Smooth muscle cell (in vitro differentiated cells): ENCODE data around the gene CPE. TPM values are rescaled to one million over a fixed set of nuclear protein-coding genes. Genes with fewer than 3 reads are reported as not detected.
"Not testable (repeated sequence)": the region's sequence is repeated elsewhere in the genome, so short reads cannot be mapped to it uniquely, and the experiment has no call there.

Experiments
- DNase-seq: peaks from one replicate; lab custom pipeline; 2025; ENCODE audit not compliant: unreplicated experiment; lab: John Stamatoyannopoulos, UW
- H2AFZ ChIP-seq: fragments of 200-600 bp; sonication (generic); 2 replicates; pipeline ENCODE4 v1.6.0; 2016; ENCODE audit warnings: antibody characterized with exemption, low read depth, mild to moderate bottlenecking
- H3F3A ChIP-seq: fragments of 200-600 bp; sonication (generic); 2 replicates; pipeline ENCODE4 v1.6.0; 2017; ENCODE audit warnings: antibody characterized with exemption, low read depth
- H3K27ac ChIP-seq: fragments of 200-600 bp; sonication (generic); 2 replicates; pipeline ENCODE4 v1.5.1; 2016; ENCODE audit warnings: low read depth, mild to moderate bottlenecking
- H3K27me3 ChIP-seq: fragments of 200-600 bp; sonication (generic); 2 replicates; pipeline ENCODE4 v1.6.1; 2016; ENCODE audit warnings: low read depth, mild to moderate bottlenecking
- H3K36me3 ChIP-seq: fragments of 200-600 bp; sonication (generic); 2 replicates; pipeline ENCODE4 v1.5.1; 2016; ENCODE audit warnings: low read depth
- H3K4me1 ChIP-seq: fragments of 200-600 bp; sonication (generic); 2 replicates; pipeline ENCODE4 v1.5.1; 2016; ENCODE audit warnings: low read depth
- H3K4me2 ChIP-seq: fragments of 200-600 bp; sonication (generic); 2 replicates; pipeline ENCODE4 v1.6.0; 2016; ENCODE audit warnings: mild to moderate bottlenecking
- H3K4me3 ChIP-seq: fragments of 200-600 bp; sonication (generic); 2 replicates; pipeline ENCODE4 v1.5.1; 2016; ENCODE audit warnings: mild to moderate bottlenecking
- H3K79me2 ChIP-seq: fragments of 200-600 bp; sonication (generic); 2 replicates; pipeline ENCODE4 v1.6.0; 2016; ENCODE audit warnings: low read depth, mild to moderate bottlenecking
- H3K9ac ChIP-seq: fragments of 200-600 bp; sonication (generic); 2 replicates; pipeline ENCODE4 v1.6.0; 2016; ENCODE audit warnings: low read depth
- H3K9me3 ChIP-seq: fragments of 200-600 bp; sonication (generic); replicated peaks from 2 replicates; pipeline ENCODE4 v1.5.1; 2016; ENCODE audit warnings: low read depth
- H4K20me1 ChIP-seq: fragments of 200-600 bp; sonication (generic); 2 replicates; pipeline ENCODE4 v1.6.0; 2016; ENCODE audit warnings: low read depth
- WGBS: methylation state at CpG from one replicate; pipeline ENCODE4 v1.1.7; 2016; ENCODE audit warnings: low lambda C conversion rate; 5-methylcytosine and 5-hydroxymethylcytosine counted together
- polyA plus RNA-seq: library from polyadenylated mRNA; unstranded; fragments of >200 nt; fragmentation: Nextera tagmentation; extraction: Ambion mirVana; gene quantifications from 2 replicates; pipeline ENCODE4 v1.2.1, GENCODE V29; 2016
- total RNA-seq: library from RNA; depleted of rRNA; stranded (reverse); fragments of >200 nt; gene quantifications from 2 replicates; pipeline ENCODE4 v1.2.3, GENCODE V29; 2014
- TF ChIP-seq, protein P1 (sequence below): fragments of 200-600 bp; sonication (generic); IDR thresholded peaks from 2 replicates; pipeline ENCODE4 v1.5.1; 2017; ENCODE audit warnings: borderline replicate concordance, mild to moderate bottlenecking, antibody characterized with exemption; ENCODE audit not compliant: insufficient read depth, poor library complexity, severe bottlenecking

Gene CPE
- total and polyA plus RNA-seq, 2 experiments from 2014 or later: 45.9 to 47.6 TPM

GRCh38 chr4:165449333-165449732 is 70.5 kb downstream of the CPE start:
- 91% methylated on average over 6 of the region's 6 CpGs for WGBS
- no peaks in the 10 kb centered on the region for H3K79me2 ChIP-seq
- no peaks in the 10 kb centered on the region for H3K9me3 ChIP-seq
- H3K36me3 ChIP-seq: no peaks in the 10 kb centered on the region
- no peaks in the 10 kb centered on the region for H3F3A ChIP-seq
- no peaks in the 10 kb centered on the region for H4K20me1 ChIP-seq
- H2AFZ ChIP-seq: no peak overlapping the region
- no peak overlapping the region for H3K27ac ChIP-seq
- no peak overlapping the region for H3K4me2 ChIP-seq
- TF ChIP-seq, protein P1, sequence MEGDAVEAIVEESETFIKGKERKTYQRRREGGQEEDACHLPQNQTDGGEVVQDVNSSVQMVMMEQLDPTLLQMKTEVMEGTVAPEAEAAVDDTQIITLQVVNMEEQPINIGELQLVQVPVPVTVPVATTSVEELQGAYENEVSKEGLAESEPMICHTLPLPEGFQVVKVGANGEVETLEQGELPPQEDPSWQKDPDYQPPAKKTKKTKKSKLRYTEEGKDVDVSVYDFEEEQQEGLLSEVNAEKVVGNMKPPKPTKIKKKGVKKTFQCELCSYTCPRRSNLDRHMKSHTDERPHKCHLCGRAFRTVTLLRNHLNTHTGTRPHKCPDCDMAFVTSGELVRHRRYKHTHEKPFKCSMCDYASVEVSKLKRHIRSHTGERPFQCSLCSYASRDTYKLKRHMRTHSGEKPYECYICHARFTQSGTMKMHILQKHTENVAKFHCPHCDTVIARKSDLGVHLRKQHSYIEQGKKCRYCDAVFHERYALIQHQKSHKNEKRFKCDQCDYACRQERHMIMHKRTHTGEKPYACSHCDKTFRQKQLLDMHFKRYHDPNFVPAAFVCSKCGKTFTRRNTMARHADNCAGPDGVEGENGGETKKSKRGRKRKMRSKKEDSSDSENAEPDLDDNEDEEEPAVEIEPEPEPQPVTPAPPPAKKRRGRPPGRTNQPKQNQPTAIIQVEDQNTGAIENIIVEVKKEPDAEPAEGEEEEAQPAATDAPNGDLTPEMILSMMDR: no peak
- no peak overlapping the region for H3K9ac ChIP-seq
- no peak for DNase-seq
- H3K4me3 ChIP-seq: no peak overlapping the region
- no peaks in the 10 kb centered on the region for H3K27me3 ChIP-seq
- H3K4me1 ChIP-seq: no peaks in the 10 kb centered on the region

DNA sequence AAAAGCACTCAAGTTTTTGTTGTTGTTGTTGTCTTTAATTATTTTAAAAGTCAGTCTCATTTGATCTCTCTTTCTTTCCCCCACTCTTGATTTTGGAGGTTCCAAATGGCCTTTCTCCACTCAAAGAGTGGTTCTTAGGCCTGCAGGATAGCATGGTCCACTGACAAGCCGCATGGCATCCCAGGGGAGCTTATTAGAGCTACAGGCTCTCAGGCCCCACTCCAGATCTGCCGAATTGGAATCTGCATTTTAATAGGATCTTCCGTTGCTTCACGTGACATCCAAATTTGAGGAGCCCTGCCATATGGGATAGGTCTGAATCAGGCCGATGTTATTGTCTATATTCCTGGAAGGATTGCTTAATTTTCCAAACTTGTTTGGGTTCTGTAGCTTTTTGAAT is 72.1 kb downstream of the CPE start:
- no peak for DNase-seq
- Histone ChIP-seq H3K9me3 (no peaks in the 10 kb centered on the region), H3K27me3 (no peaks in the 10 kb centered on the region), H3K79me2 (no peaks in the 10 kb centered on the region), H3F3A (no peaks in the 10 kb centered on the region), H3K9ac (no peak overlapping the region), H3K27ac (no peak overlapping the region), H3K4me1 (no peaks in the 10 kb centered on the region), H3K4me2 (no peak overlapping the region), H3K4me3 (no peak overlapping the region), H2AFZ (no peak overlapping the region), H4K20me1 (no peaks in the 10 kb centered on the region), H3K36me3 (no peaks in the 10 kb centered on the region)
- TF ChIP-seq, protein P1: no peak
- 89% methylated on average over 5 of the region's 5 CpGs for WGBS

GRCh38 chr4:165453140-165453539 is 74.3 kb downstream of the CPE start:
- WGBS: 98% methylated on average over 5 of the region's 5 CpGs
- not testable (repeated sequence) for H3K9ac ChIP-seq

GRCh38 chr4:165454426-165454825 is 75.6 kb downstream of the CPE start:
- Histone ChIP-seq H3K4me1 (no peaks in the 10 kb centered on the region), H3F3A (no peaks in the 10 kb centered on the region), H3K79me2 (no peaks in the 10 kb centered on the region), H3K4me3 (no peak overlapping the region), H3K9me3 (no peaks in the 10 kb centered on the region), H3K36me3 (no peaks in the 10 kb centered on the region), H3K4me2 (no peak overlapping the region), H4K20me1 (no peaks in the 10 kb centered on the region), H3K27ac (no peak overlapping the region), H3K9ac (no peak overlapping the region), H2AFZ (no peak overlapping the region), H3K27me3 (no peaks in the 10 kb centered on the region)
- WGBS: 57% methylated on average over 2 of the region's 2 CpGs
- TF ChIP-seq, protein P1: no peak
- DNase-seq: no peak

More at GRCh38 chr4:165453140-165453539, 74.3 kb downstream of the CPE start:
- H3K9me3 ChIP-seq, H2AFZ ChIP-seq, H3K27ac ChIP-seq, DNase-seq, H3K36me3 ChIP-seq, H3K27me3 ChIP-seq, H3F3A ChIP-seq, H3K79me2 ChIP-seq, H3K4me1 ChIP-seq, H3K4me3 ChIP-seq, H4K20me1 ChIP-seq, H3K4me2 ChIP-seq: not testable (repeated sequence)
